H9 (cell line): ENCODE data around the gene COX6B2. TPM values are rescaled to one million over a fixed set of nuclear protein-coding genes. Genes with fewer than 3 reads are reported as not detected.

Experiments
- DNase-seq: peaks from one replicate; pipeline ENCODE4 v3.0.0-alpha.2; 2017
- H2AFZ ChIP-seq: one replicate; pipeline ENCODE4 v1.6.1; 2013; ENCODE audit warnings: mild to moderate bottlenecking, low read length, control low read depth, moderate library complexity
- H2AK5ac ChIP-seq: 2 replicates; pipeline ENCODE4 v1.6.1; 2013; ENCODE audit warnings: low read length, control low read depth, mixed read lengths; ENCODE audit not compliant: insufficient read length
- H2BK120ac ChIP-seq: one replicate; pipeline ENCODE4 v1.6.1; 2013; ENCODE audit warnings: low read depth, mild to moderate bottlenecking, low read length, control low read depth, inconsistent platforms; ENCODE audit not compliant: poor library complexity, severe bottlenecking
- H2BK12ac ChIP-seq: 2 replicates; pipeline ENCODE4 v1.6.1; 2013; ENCODE audit warnings: low read length, control low read depth, mixed read lengths, low read depth; ENCODE audit not compliant: insufficient read length
- H2BK15ac ChIP-seq: 2 replicates; pipeline ENCODE4 v1.6.1; 2013; ENCODE audit warnings: low read depth, low read length, control low read depth
- H2BK20ac ChIP-seq: one replicate; pipeline ENCODE4 v1.6.1; 2013; ENCODE audit warnings: low read depth, mild to moderate bottlenecking, low read length, control low read depth, inconsistent platforms; ENCODE audit not compliant: poor library complexity, severe bottlenecking
- H2BK5ac ChIP-seq: 2 replicates; pipeline ENCODE4 v1.6.1; 2013; ENCODE audit warnings: low read length, control low read depth, mixed read lengths; ENCODE audit not compliant: insufficient read length
- H3K14ac ChIP-seq: 2 replicates; pipeline ENCODE4 v1.6.1; 2013; ENCODE audit warnings: low read length, control low read depth; ENCODE audit not compliant: insufficient read depth
- H3K18ac ChIP-seq: 2 replicates; pipeline ENCODE4 v1.6.1; 2013; ENCODE audit warnings: low read depth, mild to moderate bottlenecking, mixed read lengths, low read length, control low read depth; ENCODE audit not compliant: insufficient read length
- H3K23ac ChIP-seq: 2 replicates; pipeline ENCODE4 v1.6.1; 2013; ENCODE audit warnings: low read length, control low read depth, mixed read lengths, low read depth; ENCODE audit not compliant: insufficient read length
- H3K23me2 ChIP-seq: 2 replicates; pipeline ENCODE4 v1.6.1; 2013; ENCODE audit warnings: low read depth, mild to moderate bottlenecking, mixed read lengths, low read length, control low read depth; ENCODE audit not compliant: insufficient read length, poor library complexity, severe bottlenecking
- H3K27ac ChIP-seq: 2 replicates; pipeline ENCODE4 v1.5.1; 2013; ENCODE audit warnings: low read length, control low read depth, mixed read lengths, low read depth; ENCODE audit not compliant: insufficient read length
- H3K27me3 ChIP-seq: 2 replicates; pipeline ENCODE4 v1.6.1; 2013; ENCODE audit warnings: low read length, control low read depth, inconsistent platforms; ENCODE audit not compliant: insufficient read depth
- H3K4ac ChIP-seq: 2 replicates; pipeline ENCODE4 v1.6.1; 2013; ENCODE audit warnings: low read depth, mild to moderate bottlenecking, control low read depth, inconsistent platforms, low read length, moderate library complexity
- H3K4me1 ChIP-seq: 2 replicates; pipeline ENCODE4 v1.6.1; 2013; ENCODE audit warnings: low read length, control low read depth, inconsistent platforms; ENCODE audit not compliant: insufficient read depth
- H3K4me2 ChIP-seq: 2 replicates; pipeline ENCODE4 v1.6.1; 2013; ENCODE audit warnings: low read length, control low read depth, mixed read lengths; ENCODE audit not compliant: insufficient read length, insufficient read depth
- H3K56ac ChIP-seq: 2 replicates; pipeline ENCODE4 v1.6.1; 2013; ENCODE audit warnings: low read depth, mild to moderate bottlenecking, mixed read lengths, low read length, control low read depth; ENCODE audit not compliant: insufficient read length
- H3K79me1 ChIP-seq: 2 replicates; pipeline ENCODE4 v1.6.1; 2013; ENCODE audit warnings: low read depth, mild to moderate bottlenecking, moderate library complexity, low read length, control low read depth, inconsistent platforms; ENCODE audit not compliant: insufficient read depth, poor library complexity, severe bottlenecking
- H3K79me2 ChIP-seq: 2 replicates; pipeline ENCODE4 v1.6.1; 2013; ENCODE audit warnings: low read length, control low read depth, inconsistent platforms; ENCODE audit not compliant: insufficient read depth
- H3K9ac ChIP-seq: 2 replicates; pipeline ENCODE4 v1.6.1; 2013; ENCODE audit warnings: low read length, control low read depth, mixed read lengths; ENCODE audit not compliant: insufficient read length; ENCODE audit errors: extremely low read depth
- H3K9me3 ChIP-seq: one replicate; pipeline ENCODE4 v1.6.1; 2013; ENCODE audit warnings: low read depth, low read length, inconsistent platforms; ENCODE audit not compliant: control insufficient read depth
- H3T11ph ChIP-seq: one replicate; pipeline ENCODE4 v1.6.1; 2013; ENCODE audit warnings: mild to moderate bottlenecking, low read length, control low read depth, inconsistent platforms
- H4K20me1 ChIP-seq: one replicate; pipeline ENCODE4 v1.6.1; 2013; ENCODE audit not compliant: control insufficient read depth, insufficient read length, insufficient read depth
- H4K5ac ChIP-seq: 2 replicates; pipeline ENCODE4 v1.6.1; 2013; ENCODE audit warnings: low read depth, mild to moderate bottlenecking, mixed read lengths, low read length, control low read depth; ENCODE audit not compliant: insufficient read length
- H4K8ac ChIP-seq: replicated peaks from 2 replicates; pipeline ENCODE4 v1.6.1; 2013; ENCODE audit warnings: low read length, control low read depth, mixed read lengths, low read depth; ENCODE audit not compliant: insufficient read length
- H4K91ac ChIP-seq: 2 replicates; pipeline ENCODE4 v1.6.1; 2013; ENCODE audit warnings: low read depth, mild to moderate bottlenecking, moderate library complexity, mixed read lengths, low read length, control low read depth; ENCODE audit not compliant: insufficient read length
- H3K27ac Mint-ChIP-seq, 3 experiments: 2 replicates in 2 of 3; 3 replicates in 1 of 3; pipeline ENCODE4 v1.8.0; 2020 to 2021; ENCODE audit warnings: mixed read lengths in 3 of 3, mild to moderate bottlenecking in 1 of 3, moderate library complexity in 1 of 3
- H3K27me3 Mint-ChIP-seq: 2 replicates; pipeline ENCODE4 v1.8.0; 2021; ENCODE audit warnings: low read depth, mild to moderate bottlenecking, moderate library complexity, mixed read lengths
- H3K36me3 Mint-ChIP-seq, 3 experiments: 2 replicates in 2 of 3; 3 replicates in 1 of 3; pipeline ENCODE4 v1.8.0; 2020 to 2021; ENCODE audit warnings: low read depth in 3 of 3, mixed read lengths in 3 of 3; ENCODE audit not compliant: insufficient read depth in 1 of 3
- H3K4me1 Mint-ChIP-seq, 2 experiments: 2 replicates each; pipeline ENCODE4 v1.8.0; 2020; ENCODE audit warnings: mixed read lengths in 2 of 2
- H3K4me3 Mint-ChIP-seq, 2 experiments: 2 replicates in 1 of 2; 3 replicates in 1 of 2; pipeline ENCODE4 v1.8.0; 2020 to 2021; ENCODE audit warnings: mild to moderate bottlenecking in 2 of 2, mixed read lengths in 2 of 2, moderate library complexity in 1 of 2
- H3K9me3 Mint-ChIP-seq, 2 experiments: 2 replicates in 1 of 2; 3 replicates in 1 of 2; pipeline ENCODE4 v1.8.0; 2020; ENCODE audit warnings: mild to moderate bottlenecking in 2 of 2, mixed read lengths in 2 of 2, moderate library complexity in 1 of 2
- CTCF ChIP-seq: fragments of 200-600 bp; sonication (generic); conservative IDR thresholded peaks from 3 replicates; pipeline ENCODE4 v1.8.0; 2021; ENCODE audit warnings: antibody characterized with exemption, mild to moderate bottlenecking
- WGBS: extraction: QIAGEN DNeasy Blood & Tissue Kit; methylation state at CpG from one replicate; pipeline ENCODE4 v1.1.7; 2013; ENCODE audit warnings: missing lambda C conversion rate, low lambda C conversion rate, mixed read lengths; ENCODE audit not compliant: insufficient read length; ENCODE audit errors: extremely low coverage; 5-methylcytosine and 5-hydroxymethylcytosine counted together
- total RNA-seq: library from RNA; stranded (reverse); gene quantifications from 2 replicates; pipeline ENCODE4 v1.2.1, GENCODE V29; 2021

COX6B2 gene
- total RNA-seq, 1 experiment from 2014 or later, result 4.0 TPM

- no peaks in the 10 kb centered on the region for H3K4me1 ChIP-seq
- no peak overlapping the region for H2BK12ac ChIP-seq
- no peak overlapping the region for H2BK15ac ChIP-seq
- no peak overlapping the region for H3K18ac ChIP-seq
- no CpG with 5 or more reads among the region's 8 CpGs for WGBS
- H2AFZ ChIP-seq, result no peak overlapping the region
- no peak overlapping the region for H2AK5ac ChIP-seq
- H3K79me2 ChIP-seq, result no peaks in the 10 kb centered on the region
- H3K9ac ChIP-seq, result no peak overlapping the region
- Mint-ChIP-seq H3K27me3 (peaks cover 55% of the 10 kb centered on the region), H3K4me3 (no peak overlapping the region), H3K4me1 (peaks cover 12 to 30% of the 10 kb centered on the region in 2 experiments), H3K27ac (no peak overlapping the region), H3K36me3 (no peaks in the 10 kb centered on the region), H3K9me3 (no peaks in the 10 kb centered on the region)
- H3K56ac ChIP-seq, result no peak overlapping the region
- peaks cover 6% of the 10 kb centered on the region for H3K23me2 ChIP-seq
- no peaks in the 10 kb centered on the region for H3K9me3 ChIP-seq
- H2BK120ac ChIP-seq, result no peak overlapping the region
- H4K8ac ChIP-seq, result no peak overlapping the region
- no peaks in the 10 kb centered on the region; the same call in 1 of the 2 replicates for H3K27me3 ChIP-seq
- H4K20me1 ChIP-seq, result no peaks in the 10 kb centered on the region
- no peak overlapping the region for H3K4ac ChIP-seq
- no peak overlapping the region for H4K91ac ChIP-seq
- H3K4me2 ChIP-seq, result no peak overlapping the region
- no peak for DNase-seq
- no peak overlapping the region for H4K5ac ChIP-seq
- no peak for TF ChIP-seq CTCF
- no peak overlapping the region for H3K23ac ChIP-seq
- H2BK20ac ChIP-seq, result no peak overlapping the region
- H2BK5ac ChIP-seq, result no peak overlapping the region
- H3K27ac ChIP-seq, result no peak overlapping the region
- H3K79me1 ChIP-seq, result no peaks in the 10 kb centered on the region
- H3T11ph ChIP-seq, result no peak overlapping the region
- H3K14ac ChIP-seq, result no peak overlapping the region
Observed at GRCh38 chr19:55365245-55365644, 10.7 kb upstream of the COX6B2 start.
